Stimulated activated CD4-positive, alpha-beta T cell treated with anti-CD3 and anti-CD28 coated beads, TNF-alpha, amount 100 ng/mL, for 48 hours (primary cell): ENCODE data around the gene KRTAP5-7.
"Not testable (repeated sequence)": the region's sequence is repeated elsewhere in the genome, so short reads cannot be mapped to it uniquely, and the experiment has no call there.

Experiments used
- DNase-seq, 3 donors: peaks; one replicate each; pipeline ENCODE4 v3.0.0-alpha.2; 2020; ENCODE audit warnings: low read depth in 3 of 3

KRTAP5-7 gene

GRCh38 chr11:71526796-71527575 lies at the start of gene KRTAP5-7:
Gene KRTAP5-7 (plus strand): TSS chr11:71527267. CDS start chr11:71527301, 34 bp downstream.
- not testable (repeated sequence) for DNase-seq

GRCh38 chr11:71477641-71478527 lies 49.2 kb upstream of the KRTAP5-7 start:
- no peak for DNase-seq

DNA sequence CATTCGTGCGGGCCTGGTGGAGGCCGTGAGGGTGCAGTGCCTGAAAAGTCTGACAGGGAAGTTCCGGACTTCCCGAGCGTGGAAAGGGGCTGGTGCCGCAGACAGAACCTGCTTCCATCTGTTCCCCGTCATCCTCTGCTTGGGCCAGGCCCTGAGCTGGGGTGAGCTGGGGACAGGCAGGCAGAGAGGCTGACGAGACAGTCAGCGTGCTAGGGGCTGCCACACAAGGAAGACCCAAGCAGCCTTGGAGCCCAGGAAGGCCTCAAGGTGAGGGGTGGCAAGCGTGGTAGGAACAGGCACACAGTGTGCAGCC lies 48.6 kb upstream of the KRTAP5-7 start:
- no peak for DNase-seq

DNA sequence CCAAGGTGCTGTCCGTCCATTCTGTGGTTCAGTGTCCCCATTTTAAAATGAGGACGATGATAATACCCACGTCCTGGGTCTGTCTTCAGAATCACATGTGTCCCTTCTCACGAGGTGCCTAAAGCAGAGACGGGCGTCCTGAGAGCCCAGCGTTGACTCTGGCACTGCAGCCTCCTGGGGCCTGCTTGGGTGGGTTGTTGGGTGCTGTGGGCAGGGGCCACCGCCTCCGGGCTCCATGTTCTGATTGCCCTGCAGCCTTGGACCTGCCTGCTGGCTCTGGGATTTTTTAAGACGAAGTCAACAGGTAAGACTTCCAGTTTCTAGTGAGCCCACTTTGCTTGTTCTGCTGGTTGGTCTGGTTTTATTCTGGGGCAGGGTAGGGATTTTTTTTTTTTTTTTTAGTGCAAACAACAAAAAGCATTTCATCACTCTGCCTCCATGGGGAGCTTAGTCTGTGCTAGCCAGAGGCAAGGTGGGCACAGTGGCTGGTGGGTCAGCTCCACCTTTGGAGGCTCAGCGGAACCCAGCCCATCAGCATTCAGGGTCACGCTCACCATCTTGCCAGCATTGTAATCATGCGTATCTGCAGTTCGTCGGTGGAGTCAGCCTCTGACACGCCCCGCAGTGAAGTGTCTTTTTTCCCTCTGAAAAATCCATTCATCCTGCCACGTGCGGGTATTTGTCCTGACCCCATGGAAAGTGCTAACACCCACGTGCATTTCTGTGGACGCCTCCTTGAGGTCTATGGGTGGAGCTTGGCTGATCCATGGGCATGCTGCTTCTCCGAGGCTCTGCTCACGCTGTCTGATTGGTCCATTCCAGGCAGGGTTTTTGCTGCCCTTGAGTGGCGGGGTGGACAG lies 45.7 kb upstream of the KRTAP5-7 start:
- DNase-seq: no peak

DNA sequence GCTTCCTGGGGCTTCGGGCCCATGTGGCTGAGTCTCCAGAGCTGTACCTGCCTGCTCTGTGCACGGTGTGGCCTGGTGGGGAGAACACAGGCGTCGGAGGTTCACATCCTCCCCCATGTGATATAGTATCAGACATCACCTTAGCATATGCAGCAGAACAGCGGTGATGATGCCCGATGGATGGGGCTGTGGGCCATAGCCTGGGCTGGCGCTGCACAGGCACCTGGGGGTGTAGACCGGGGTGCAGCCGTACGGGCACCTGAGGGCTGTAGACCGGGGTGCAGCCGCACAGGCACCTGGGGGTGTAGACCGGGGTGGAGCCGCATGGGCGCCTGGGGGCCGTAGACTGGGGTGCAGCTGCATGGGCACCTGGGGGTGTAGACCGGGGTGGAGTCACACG lies 44.9 kb upstream of the KRTAP5-7 start:
- DNase-seq: no peak

- no peak for DNase-seq
Observed at GRCh38 chr11:71482746-71483364, 44.2 kb upstream of the KRTAP5-7 start.

DNA sequence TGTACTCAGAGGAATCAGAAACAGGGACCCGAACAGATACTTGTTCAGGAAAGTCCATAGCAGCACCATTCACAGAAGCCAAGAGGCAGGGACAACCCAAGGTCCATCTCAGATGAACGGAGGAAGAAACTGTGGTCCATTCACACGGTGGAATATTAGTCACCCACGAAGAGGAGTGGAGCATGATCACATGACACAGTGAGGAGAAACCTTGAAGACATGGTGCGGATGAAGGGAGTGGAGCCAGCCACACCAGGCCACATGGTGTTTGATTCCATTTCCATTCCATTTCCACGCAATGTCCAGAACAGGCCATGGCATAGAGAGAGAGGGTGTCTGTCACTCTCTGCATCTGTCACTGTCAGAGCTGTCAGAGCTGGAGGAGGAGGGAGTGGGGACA lies 43.4 kb upstream of the KRTAP5-7 start:
- no peak for DNase-seq

GRCh38 chr11:71484248-71485062 lies 42.6 kb upstream of the KRTAP5-7 start:
- DNase-seq: no peak

DNA sequence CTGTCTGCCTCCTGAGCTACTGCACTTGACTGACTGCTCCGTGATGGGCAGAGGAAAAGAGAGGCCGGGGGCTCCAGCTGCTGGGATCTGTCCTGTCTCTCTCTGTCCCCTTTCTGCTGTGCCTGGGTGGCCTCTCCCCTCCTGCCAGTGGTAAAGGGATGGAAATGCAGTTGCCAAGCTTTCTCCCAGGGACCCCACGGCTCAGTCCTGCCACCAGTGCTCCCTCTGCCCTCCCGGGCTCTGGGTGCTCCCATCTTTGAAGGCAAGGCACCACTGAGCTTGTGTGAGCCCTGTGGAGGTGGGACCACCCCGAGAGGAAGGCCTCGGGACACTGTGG lies 42.0 kb upstream of the KRTAP5-7 start:
- no peak for DNase-seq

DNA sequence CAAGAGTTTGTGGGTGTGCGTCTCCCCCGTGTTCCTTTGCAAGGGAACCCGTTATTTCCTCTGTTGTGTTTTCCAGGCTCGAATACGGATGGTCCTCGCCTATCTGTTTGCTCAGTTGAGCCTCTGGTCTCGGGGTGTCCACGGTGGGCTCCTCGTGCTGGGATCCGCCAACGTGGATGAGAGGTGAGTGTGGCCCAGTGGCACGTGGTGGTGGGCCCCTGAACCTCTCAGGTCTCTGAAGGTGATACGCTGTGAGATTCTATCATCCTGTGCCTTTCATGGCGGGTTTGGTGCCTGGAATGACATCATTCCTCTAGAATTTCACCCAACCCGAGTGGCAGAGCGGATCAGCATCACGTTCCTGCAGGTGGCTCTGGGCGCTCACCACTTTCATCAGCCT lies 41.6 kb upstream of the KRTAP5-7 start:
- DNase-seq: no peak

DNA sequence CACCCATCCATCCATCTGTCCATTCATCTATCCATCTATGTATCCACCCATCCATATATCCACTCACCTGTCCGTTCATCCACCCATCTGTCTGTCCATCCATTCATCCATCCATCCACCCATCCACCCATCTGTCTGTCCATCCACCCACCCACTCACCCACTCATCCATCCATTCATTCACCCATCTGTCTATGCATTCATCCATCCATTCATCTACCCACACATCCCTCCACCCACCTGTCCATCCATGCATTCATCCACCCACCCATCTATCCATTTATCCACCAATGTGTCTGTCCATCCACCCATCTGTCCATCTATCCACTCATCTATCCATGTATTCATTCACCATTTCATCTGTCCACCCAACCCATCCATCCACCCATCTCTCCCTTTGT lies 40.7 kb upstream of the KRTAP5-7 start:
- no peak for DNase-seq

GRCh38 chr11:71488681-71489270 lies 38.3 kb upstream of the KRTAP5-7 start:
- DNase-seq: no peak

DNA sequence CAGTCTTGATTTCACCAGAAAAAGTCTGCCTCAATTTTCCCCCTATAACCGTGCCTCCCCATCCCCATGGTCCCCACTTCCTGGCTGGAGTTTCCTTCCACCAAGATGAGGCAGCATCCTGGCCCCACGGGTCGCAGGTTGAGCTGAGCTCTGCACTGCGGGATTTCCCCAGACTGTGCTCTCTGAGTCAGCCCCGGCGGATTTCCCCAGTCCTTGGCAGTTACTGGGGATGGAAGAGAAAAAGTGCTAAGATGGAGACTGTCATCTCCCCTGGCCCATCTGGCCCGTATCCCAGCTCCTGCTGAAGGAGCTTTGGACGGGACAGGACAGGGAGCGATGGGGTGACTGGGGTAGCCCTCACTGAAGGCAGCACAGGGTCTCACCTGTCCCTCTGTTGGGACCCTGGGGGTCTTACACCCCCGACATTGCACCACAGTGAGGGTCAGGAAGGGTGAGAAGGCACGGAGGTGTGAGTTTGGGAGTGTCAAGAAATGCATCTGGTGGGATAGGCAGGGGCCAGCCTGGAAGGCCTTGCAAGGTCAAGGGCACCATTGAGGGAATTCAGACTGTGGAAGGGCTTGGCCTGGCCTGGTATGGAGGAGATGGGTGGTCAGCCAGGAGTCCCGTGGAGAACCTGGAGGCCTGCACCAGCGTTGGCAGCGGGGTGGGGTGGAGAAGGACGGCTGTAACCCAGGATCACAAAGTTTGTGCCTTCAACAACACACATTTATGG lies 37.6 kb upstream of the KRTAP5-7 start:
- peak; percentile 39 to 44 (median 43) for DNase-seq

DNA sequence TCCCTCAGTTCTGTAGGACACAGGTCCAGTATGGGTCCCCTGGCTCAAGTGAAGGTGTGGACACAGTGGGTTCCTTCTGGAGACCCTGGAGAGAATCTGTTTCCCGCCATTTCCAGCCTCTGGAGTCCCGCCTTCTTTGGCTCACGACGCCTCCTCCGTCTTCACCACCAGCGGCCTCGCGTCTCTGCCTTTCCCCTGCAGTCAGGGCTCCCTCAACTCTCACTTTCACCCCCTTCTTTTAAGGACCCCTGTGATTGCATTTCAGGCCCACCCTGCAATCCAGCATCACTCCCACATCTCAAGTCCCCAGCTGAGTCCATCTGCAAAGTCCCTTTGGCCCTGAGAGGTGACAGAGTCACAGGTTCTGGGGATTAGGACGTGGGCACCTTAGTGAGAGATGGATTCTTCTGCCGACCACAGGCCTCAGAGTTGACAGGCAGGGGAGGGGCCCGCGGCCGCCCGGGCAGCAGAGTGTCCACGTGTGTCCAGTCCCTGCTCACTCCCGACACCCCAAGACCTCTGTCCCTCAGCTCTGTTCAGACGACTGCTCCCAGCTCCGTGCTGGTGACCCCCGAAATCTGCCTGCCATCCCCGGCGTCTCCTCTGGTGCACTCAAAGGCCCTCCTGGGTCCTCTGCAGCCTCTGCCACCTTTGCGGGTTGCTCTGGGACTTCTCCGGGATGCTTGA lies 36.9 kb upstream of the KRTAP5-7 start:
- DNase-seq: no peak

GRCh38 chr11:71490731-71491390 lies 36.2 kb upstream of the KRTAP5-7 start:
- DNase-seq: no peak

GRCh38 chr11:71491531-71491930 lies 35.5 kb upstream of the KRTAP5-7 start:
- no peak for DNase-seq

DNA sequence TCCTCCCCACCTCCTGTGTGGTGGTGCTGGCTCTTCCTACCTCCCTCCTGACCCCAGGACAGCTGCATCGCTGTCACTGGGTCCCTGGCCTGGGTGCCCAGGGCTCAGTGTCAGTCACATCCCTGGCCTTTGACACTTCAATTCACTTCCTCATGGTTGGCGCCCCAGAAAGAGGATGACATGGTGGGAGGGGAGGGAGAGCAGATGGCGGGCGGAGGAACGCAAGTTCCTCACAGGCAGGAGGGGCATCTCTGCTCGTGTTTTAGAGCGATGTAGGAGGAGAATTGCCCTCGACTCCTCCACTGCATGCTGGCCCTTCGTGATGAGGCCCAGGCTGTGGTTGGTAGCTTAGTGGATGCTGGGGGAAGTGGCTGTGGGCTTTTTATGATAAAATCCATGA lies 35.1 kb upstream of the KRTAP5-7 start:
- no peak for DNase-seq
